GM18498 (cell line): ENCODE data around the gene ESM1.

Experiments
- ATAC-seq: cut with Tn5 transposase; IDR thresholded peaks from one replicate; pipeline ENCODE4 v1.9.1; 2021; ENCODE audit warnings: mild to moderate bottlenecking, moderate library complexity; ENCODE audit not compliant: unreplicated experiment

ESM1 gene

DNA sequence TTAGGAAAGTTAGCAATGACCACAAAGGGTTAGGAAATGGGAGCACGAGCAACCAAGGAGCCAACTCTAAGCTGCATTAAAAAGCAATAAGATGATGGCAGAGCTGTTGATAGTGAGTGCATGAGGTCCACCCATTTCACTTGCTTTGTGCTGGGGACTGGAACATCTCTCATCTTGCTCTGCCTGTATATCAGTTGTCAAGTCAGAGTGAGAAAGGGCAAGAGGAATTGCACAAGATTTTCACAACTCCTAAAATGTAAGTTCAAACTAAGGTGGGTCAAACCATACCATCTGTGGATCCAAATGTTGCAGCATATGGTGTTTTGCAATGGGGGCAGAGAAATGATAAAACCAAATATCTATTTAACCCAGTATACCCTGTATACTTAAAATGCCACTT is 2.8 kb upstream of the ESM1 start:
- ATAC-seq = no peak

- no peak for ATAC-seq
These were observed 869 bp upstream of the ESM1 start for GRCh38 chr5:54986269-54986654.

DNA sequence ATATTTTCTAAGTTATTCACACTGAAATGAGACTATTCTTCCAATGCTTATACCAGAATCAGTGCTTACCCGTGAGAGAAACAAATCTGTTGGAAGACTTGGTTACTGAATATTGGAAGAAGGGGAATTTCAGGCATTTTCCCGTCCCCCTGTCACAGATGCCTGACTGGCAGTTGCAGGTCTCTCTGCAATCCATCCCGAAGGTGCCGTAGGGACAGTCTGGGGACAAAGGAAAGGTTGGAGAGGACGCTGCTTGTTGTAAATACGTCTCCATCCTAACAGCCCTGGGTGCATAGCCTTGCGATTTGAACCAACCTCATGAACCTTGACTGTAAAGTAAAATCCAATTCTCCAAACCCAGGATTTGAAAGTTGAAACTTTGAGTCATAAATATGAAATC is 3.5 kb downstream of the ESM1 start:
- ATAC-seq = no peak

GRCh38 chr5:54975701-54976100 is 9.7 kb downstream of the ESM1 start:
- no peak for ATAC-seq

DNA sequence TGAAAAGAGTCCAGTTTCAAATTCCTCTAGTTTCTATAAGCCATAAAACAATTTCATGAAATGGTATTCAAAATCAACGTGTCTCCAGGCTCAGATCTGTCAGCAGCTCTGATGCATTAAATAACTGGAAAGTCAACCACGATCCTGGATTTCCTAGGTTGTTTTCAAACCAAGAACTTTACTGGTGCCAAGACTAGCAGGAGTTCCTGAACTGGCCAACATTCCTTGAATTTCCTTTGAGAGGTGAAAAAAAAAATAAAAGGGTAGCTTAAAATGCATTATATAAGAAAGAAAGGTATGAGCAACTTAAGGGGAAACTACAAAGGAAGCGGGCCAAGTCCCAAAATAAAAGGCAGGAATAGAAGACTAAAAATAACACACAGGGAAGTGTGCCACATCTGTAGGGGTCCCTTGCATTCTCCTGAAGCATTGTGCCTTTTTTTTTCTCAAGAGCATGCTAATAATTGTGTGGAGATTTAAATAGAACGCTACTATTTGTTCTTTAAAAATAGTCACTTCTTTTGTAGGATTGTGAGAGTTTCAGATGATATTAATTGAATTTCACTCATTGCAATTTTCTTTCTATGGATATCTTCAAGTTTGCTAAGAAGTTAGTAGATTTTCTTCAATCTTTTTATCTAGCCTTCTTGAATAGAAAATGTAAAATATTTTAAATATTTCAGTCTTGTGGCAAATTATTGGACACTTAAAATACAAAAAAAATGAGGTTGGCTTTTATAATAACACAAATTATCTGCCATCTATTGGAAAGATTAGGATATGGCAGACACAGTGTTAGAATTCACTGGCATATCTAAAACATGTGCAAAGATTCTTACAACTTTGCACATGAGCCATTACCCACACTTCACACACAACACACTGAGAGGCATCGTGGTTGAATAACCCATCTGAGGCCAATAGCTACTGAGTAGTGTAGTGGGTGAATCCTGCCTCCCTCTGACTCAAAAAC is 15.3 kb downstream of the ESM1 start:
- ATAC-seq = no peak

DNA sequence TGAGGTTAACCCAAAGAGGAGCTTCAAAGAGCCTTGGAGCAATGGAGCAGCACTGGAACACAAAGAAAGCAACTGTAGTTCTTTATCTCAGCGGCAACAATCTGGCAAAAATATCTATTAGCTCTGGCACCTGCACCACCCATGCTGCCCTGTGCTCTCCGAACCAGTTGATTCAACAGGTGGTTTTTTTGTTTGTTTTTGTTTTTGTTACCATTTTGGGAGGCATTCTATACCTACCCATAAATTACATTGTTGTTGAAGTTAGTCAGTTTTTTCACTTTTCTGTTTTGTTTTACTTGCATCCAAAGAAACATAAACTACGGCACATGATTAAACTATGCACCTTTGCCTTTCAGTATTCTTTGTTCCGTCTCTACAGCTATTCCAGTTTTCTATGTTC is 16.2 kb downstream of the ESM1 start:
- ATAC-seq = no peak

DNA sequence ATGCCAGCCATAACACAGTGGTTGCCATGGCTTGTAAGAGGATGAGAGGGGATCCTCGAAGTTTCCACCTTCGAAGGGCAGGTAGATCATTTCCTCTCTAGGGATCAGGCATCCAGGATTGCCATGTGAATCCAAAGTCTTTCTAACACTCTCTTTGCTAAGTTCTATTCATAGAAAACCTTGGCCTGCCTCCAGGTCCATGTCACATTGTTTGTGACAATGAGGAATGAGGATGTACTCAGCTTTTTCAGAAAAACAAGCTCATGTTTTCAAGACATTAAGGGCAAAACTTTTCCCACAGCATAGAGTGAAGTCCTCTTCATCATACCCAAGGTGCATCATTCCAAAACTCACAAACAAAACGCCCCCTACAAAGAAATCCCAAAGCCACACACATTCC is 19.6 kb downstream of the ESM1 start:
- no peak for ATAC-seq

GRCh38 chr5:54964405-54964804 is 21.0 kb downstream of the ESM1 start:
- no peak for ATAC-seq

DNA sequence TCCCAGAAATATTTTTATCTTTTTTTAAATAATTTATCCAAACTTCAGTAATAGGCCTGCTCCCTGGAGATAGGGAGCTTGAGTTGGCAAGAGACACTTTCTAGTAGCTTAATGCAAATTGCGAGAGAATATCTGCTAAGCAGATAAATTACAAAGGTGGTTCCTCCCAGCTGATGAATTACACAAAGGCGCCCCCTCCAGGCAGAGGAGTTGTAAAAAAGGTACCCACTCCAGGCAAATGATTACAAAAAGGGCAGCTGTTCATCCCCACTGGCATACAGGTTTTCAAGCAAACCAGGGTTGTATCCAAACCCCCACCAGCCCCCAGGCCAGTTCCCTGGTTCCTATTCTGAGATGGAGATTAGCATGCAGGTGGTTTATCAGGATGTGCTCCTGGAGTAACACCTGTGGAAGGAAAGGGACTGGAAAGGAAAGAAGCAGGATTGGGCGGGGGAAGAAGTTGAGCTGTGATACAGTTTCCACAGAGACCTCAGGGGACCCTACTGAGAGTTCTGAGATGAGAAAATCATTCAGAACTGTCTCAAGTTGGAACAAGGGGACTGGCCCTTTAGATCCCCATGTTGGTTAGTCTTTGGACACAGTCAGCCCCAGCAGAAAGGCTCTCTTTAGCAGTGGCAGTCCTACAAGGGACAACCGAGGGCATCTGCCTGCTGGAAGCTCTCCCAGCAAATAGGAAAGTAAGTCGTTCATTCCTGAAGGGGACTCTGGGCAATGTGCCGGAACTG is 25.5 kb downstream of the ESM1 start:
- ATAC-seq = no peak

- no peak for ATAC-seq
These were observed 28.5 kb downstream of the ESM1 start for GRCh38 chr5:54956922-54957321.

GRCh38 chr5:54947187-54947586 is 38.2 kb downstream of the ESM1 start:
- no peak for ATAC-seq

GRCh38 chr5:54946306-54946819 is 39.0 kb downstream of the ESM1 start:
- no peak for ATAC-seq

- no peak for ATAC-seq
These were observed 41.0 kb downstream of the ESM1 start for GRCh38 chr5:54944364-54944763.

DNA sequence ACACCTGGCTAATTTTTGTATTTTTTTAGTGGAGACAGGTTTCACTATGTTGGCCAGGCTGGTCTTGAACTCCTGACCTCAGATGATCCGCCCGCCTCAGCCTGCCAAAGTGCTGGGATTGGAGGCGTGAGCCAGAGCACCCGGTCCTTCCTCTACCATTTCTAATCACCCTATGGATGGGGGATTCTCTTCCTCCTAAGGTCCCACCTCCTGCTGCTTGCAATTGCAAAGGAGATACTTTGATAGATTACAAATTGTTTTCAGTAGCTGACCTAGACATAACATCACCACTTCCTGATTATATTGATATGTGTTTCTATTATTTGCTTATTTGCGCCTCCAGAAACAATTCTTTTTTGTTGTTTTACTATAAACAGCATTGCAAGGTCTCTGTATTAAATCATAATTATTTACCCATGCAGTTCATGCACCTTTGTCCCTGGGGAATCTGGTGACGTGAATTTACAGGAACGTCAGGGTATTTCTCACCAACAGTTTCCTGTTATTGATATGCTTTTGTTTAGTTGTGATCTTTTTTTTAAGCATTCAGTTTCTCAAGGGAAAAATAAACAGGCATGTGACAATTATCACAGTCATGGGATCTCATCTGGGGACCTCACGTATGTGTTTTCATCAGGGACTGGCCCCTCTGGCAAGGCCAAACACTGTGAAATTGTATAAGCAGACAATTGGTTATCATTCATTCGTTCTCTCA is 43.2 kb downstream of the ESM1 start:
- ATAC-seq = no peak

GRCh38 chr5:54936201-54936600 is 49.2 kb downstream of the ESM1 start:
- ATAC-seq = no peak

DNA sequence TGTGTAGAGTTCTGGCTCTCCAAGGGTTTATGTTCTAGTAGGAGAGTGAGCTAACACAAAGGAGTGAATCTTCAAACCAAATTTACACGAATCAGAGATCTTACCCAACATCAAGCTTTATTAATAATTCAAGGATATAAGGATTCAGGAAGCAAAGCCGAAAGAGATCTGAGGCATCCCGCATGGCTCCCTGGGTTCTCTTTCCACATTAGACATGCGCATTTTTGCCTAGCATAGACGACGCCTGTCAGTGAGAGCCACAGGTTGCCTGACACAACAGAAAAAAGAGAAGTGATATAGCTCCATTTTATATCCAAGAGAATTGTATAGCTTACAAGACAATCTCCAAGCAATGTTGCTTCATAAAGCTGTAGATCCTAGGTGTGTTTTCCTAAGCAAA is 52.6 kb downstream of the ESM1 start:
- ATAC-seq = no peak

DNA sequence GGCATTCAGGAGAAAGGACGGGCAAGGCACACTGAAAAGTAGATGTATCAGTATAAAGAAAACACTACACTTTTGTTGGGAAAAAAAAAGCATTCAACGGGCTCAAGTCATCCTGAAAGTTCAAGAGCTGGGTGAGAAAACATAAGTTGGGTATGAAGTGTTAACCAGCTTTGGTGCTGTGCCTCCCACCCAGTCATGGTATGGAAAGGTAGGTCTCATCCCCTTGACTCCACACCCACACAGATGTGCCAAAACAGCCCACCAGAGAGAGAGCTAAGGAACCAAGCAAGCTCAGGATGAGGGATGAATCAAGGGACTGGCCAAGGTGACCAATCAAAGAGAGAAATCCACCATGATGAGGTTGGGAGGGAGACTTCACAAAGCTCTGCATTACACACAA is 54.7 kb downstream of the ESM1 start:
- ATAC-seq = no peak
